Pancreas (tissue), 10 donors: ENCODE results near the gene HOXA9. TPM values are rescaled to one million over a fixed set of nuclear protein-coding genes. Genes with fewer than 3 reads are reported as not detected.

Experiments
- ATAC-seq, 4 donors: fragments of 200-7000 bp; cut with Tn5 transposase; one replicate each; pipeline versions ENCODE4 v1.8.0 to v1.9.1; 2020; ENCODE audit warnings: mild to moderate bottlenecking in 4 of 4, moderate library complexity in 4 of 4
- DNase-seq, 6 donors: peaks; one replicate each; pipeline ENCODE4 v3.0.0-alpha.2; 2020
- FAIRE-seq: peaks from 2 replicates; lab custom pipeline; 2012; peaks lifted over from hg19 to GRCh38; lab: Jason Lieb, UNC
- H3K27ac ChIP-seq, 4 donors: fragments of 200-600 bp; sonication (generic); 1 replicate in 3 of 4; 2 replicates in 1 of 4; pipeline versions ENCODE4 v1.5.0 to v1.8.0; 2020
- H3K27me3 ChIP-seq, 4 donors: fragments of 200-600 bp; one replicate each; pipeline ENCODE4 v1.8.0; 2021
- H3K36me3 ChIP-seq, 3 donors: fragments of 200-600 bp; sonication (generic) in 1 of 3; one replicate each; pipeline versions ENCODE4 v1.5.0 to v1.8.0; 2020 to 2021
- H3K4me1 ChIP-seq, 3 donors: fragments of 200-600 bp; one replicate each; pipeline ENCODE4 v1.8.0; 2021
- H3K4me3 ChIP-seq, 4 donors: fragments of 200-600 bp; sonication (generic) in 2 of 4; one replicate each; pipeline versions ENCODE4 v1.5.0 to v1.8.0; 2020 to 2021
- H3K9me3 ChIP-seq, 4 donors: fragments of 200-600 bp; one replicate each; pipeline ENCODE4 v1.8.0; 2021
- WGBS, 2 donors: extraction: QIAGEN DNeasy Blood & Tissue Kit; methylation state at CpG; one replicate each; pipeline ENCODE4 v1.1.7; 2013; 5-methylcytosine and 5-hydroxymethylcytosine counted together
- intact Hi-C, 3 donors: fragments of 100-400 bp; cut with DNase I; formaldehyde crosslinking; loops; one replicate each; pipeline versions ENCODE4 v1.11.1 to v1.14.2; 2022
- polyA plus RNA-seq, 2 donors: library from polyadenylated mRNA; stranded (reverse); fragments of 200-250 nt; gene quantifications; one replicate each; pipeline ENCODE4 v1.2.3, GENCODE V29; 2013
- total RNA-seq, 6 donors: library from RNA; stranded (reverse); fragmentation: NEBNext Ultra II Directional in 4 of 6; extraction: Animal tissue kit (Norgen Biotek cat#: 25700) in 4 of 6; gene quantifications; one replicate each; pipeline versions ENCODE4 v1.2.1 to v1.2.4, GENCODE V29; 2021 to 2023
- TF ChIP-seq, protein P1 (sequence below), 4 donors: fragments of 200-600 bp; sonication (generic) in 3 of 4; IDR thresholded peaks; one replicate each; pipeline versions ENCODE4 v1.5.0 to v1.8.0; 2021; ENCODE audit warnings: antibody characterized with exemption in 4 of 4
- donor health status: healthy with polysubstance abuse.
- donor health status: DM: no; HTN: no; CAD: no; lungs with moderate emphysema.
- donor health status: DM: no; HTN: no; CAD: no.
- donor health status: control.
- donor health status: control.
- donor health status: Bipolar disorder and iron deficiency.
- donor health status: DM: yes; HTN: yes; CAD: no.
- donor health status: DM: no; HTN: no; CAD: no.
- donor health status: DM: no; HTN: no; CAD: no.
- donor health status: DM: yes; HTN: yes; CAD: no.

Gene HOXA9
- total and polyA plus RNA-seq, 8 donors: 0.09 to 0.13 TPM; not detected in 6

DNA sequence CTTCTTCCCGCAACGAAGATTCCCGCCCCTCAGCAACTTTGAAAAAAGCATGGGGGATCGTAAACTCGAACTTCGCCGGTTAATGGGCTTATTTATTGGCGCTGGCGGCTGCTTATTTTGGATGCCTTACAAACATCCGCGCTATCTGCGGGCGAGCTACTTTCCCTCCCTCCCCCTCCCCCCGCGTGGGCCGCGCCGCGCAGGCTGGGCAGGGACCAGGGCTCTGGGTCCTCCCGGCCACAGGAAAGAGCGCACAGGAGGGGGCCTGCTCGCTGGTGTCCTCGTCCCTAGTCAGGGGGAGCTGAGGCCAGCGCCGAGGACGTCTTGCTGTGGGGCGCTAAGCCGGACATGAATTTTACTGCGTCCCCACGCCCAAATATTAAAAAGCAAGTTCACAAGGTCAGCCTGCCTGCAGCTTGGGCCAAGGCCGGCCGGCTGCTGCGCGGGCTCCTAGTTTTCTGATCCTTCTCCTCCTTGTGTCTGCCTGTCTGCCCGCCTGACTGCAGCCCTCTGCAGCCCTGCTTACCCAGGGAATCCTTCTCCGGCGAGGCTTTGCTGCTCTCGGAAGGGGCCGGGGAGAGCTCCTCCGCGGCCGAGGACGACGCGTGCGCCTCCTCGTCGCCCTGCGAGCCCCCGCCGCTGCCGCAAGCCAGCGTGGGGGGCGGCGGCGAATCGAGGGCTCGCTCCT, 7.6 kb upstream of the HOXA9 start:
- FAIRE-seq (no peak), ATAC-seq (peak in 3 of 4 donors; percentile 20 to 38 (median 22)), DNase-seq (peak in 3 of 6 donors; percentile 17 to 72 (median 62))
- WGBS, 2 donors: 4% methylated on average over 50 to 58 of the region's 58 CpGs
- Histone ChIP-seq H3K27ac (no peak overlapping the region), H3K36me3 (no peaks in the 10 kb centered on the region), H3K9me3 (no peaks in the 10 kb centered on the region), H3K4me3 (peak overlapping the region in 3 of 4 donors; percentile 24 to 48 (median 28)), H3K27me3 (peaks cover 16 to 88% (median 32%) of the 10 kb centered on the region in 4 donors), H3K4me1 (peaks cover 0 to 7% (median 0%) of the 10 kb centered on the region in 3 donors)
- TF ChIP-seq, protein P1, sequence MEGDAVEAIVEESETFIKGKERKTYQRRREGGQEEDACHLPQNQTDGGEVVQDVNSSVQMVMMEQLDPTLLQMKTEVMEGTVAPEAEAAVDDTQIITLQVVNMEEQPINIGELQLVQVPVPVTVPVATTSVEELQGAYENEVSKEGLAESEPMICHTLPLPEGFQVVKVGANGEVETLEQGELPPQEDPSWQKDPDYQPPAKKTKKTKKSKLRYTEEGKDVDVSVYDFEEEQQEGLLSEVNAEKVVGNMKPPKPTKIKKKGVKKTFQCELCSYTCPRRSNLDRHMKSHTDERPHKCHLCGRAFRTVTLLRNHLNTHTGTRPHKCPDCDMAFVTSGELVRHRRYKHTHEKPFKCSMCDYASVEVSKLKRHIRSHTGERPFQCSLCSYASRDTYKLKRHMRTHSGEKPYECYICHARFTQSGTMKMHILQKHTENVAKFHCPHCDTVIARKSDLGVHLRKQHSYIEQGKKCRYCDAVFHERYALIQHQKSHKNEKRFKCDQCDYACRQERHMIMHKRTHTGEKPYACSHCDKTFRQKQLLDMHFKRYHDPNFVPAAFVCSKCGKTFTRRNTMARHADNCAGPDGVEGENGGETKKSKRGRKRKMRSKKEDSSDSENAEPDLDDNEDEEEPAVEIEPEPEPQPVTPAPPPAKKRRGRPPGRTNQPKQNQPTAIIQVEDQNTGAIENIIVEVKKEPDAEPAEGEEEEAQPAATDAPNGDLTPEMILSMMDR (IDR thresholded peaks at IDR 0.05): no peak
- intact Hi-C loops: no loop called here

GRCh38 chr7:27172315-27172774, 7.0 kb upstream of the HOXA9 start:
- H3K4me3 ChIP-seq: no peak overlapping the region
- TF ChIP-seq, protein P1 (IDR thresholded peaks at IDR 0.05): no peak
- H3K27me3 ChIP-seq: peaks cover 13 to 88% (median 34%) of the 10 kb centered on the region in 4 donors
- peaks cover 0 to 7% (median 0%) of the 10 kb centered on the region in 3 donors for H3K4me1 ChIP-seq
- FAIRE-seq: no peak
- DNase-seq: peak in 3 of 6 donors; percentile 4 to 37 (median 37)
- intact Hi-C loops: no loop called here
- H3K36me3 ChIP-seq: no peaks in the 10 kb centered on the region
- WGBS, 2 donors: 10 to 11% methylated on average over 10 of the region's 10 CpGs
- no peaks in the 10 kb centered on the region for H3K9me3 ChIP-seq
- H3K27ac ChIP-seq: no peak overlapping the region
- ATAC-seq: no peak

DNA sequence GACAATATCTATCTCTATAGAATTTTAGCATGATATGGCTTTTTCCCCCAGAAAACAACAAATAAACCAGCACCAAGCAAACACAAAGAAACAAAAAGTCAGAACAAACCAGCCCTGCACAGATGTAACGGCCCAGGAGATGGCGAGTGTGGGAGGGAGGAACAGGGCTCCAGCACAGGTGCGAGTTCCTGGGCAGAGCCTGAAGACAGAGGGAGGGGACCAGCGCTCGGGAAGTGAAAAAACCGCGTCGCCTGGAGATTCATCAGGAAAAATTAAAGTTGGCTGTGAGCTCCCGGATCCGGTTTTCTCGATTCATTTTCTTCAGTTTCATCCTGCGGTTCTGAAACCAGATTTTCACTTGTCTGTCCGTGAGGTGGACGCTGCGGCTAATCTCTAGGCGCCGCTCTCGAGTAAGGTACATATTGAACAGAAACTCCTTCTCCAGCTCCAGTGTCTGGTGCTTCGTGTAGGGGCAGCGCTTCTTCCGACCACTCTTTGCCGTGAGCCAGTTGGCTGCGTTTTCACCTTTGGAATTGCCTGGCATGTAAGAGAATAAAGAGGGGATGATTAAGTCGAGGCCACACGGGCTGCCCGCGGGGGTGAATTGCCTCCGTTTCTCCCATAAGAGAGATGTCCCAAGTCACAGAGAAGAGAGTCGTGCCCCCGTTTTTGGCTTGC, 6.4 kb upstream of the HOXA9 start:
- Histone ChIP-seq H3K4me1 (peaks cover 0 to 7% (median 0%) of the 10 kb centered on the region in 3 donors), H3K36me3 (no peaks in the 10 kb centered on the region), H3K9me3 (no peaks in the 10 kb centered on the region), H3K27ac (no peak overlapping the region), H3K4me3 (no peak overlapping the region), H3K27me3 (peaks cover 13 to 89% (median 36%) of the 10 kb centered on the region in 4 donors)
- no peak for ATAC-seq
- peak in 2 of 6 donors; percentile 4 to 45 for DNase-seq
- intact Hi-C loops: no loop called here
- WGBS, 2 donors: 8 to 10% methylated on average over 30 of the region's 30 CpGs
- no peak for FAIRE-seq
- TF ChIP-seq, protein P1 (IDR thresholded peaks at IDR 0.05): no peak

DNA sequence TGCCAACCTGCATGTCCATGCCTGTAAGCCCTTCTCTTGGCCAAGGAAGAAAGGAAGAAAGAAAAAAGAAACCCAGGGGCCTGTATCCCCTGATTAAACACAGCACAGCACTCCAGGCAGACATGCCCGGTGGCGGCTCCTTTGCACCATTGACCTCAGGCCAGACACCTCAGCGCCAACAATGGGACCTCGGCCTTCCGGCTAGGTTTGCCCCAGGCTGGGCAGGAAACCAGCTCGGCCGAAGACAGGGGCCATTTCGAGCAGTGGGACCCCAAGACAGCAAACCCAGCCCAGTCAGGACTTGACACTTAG, 5.9 kb upstream of the HOXA9 start:
- DNase-seq (peak in 3 of 6 donors; percentile 4 to 38 (median 17)), ATAC-seq (no peak), FAIRE-seq (no peak)
- Histone ChIP-seq H3K4me1 (peaks cover 0 to 7% (median 0%) of the 10 kb centered on the region in 3 donors), H3K9me3 (no peaks in the 10 kb centered on the region), H3K27me3 (peaks cover 17 to 89% (median 39%) of the 10 kb centered on the region in 4 donors), H3K4me3 (no peak overlapping the region), H3K36me3 (no peaks in the 10 kb centered on the region), H3K27ac (no peak overlapping the region)
- WGBS, 2 donors: 9 to 11% methylated on average over 8 of the region's 8 CpGs
- intact Hi-C loops: no loop called here
- TF ChIP-seq, protein P1 (IDR thresholded peaks at IDR 0.05): no peak
